Colonic mucosa (tissue), 4 donors: ENCODE results near the gene APPL2. TPM values are rescaled to one million over a fixed set of nuclear protein-coding genes. Genes with fewer than 3 reads are reported as not detected.

Experiments
- DNase-seq: peaks from one replicate; pipeline ENCODE4 v3.0.0-alpha.2; 2020
- H3K27ac ChIP-seq: fragments of 200-600 bp; one replicate; pipeline ENCODE4 v1.8.0; 2021
- H3K27me3 ChIP-seq: fragments of 200-600 bp; one replicate; pipeline ENCODE4 v1.8.0; 2021
- H3K36me3 ChIP-seq: fragments of 200-600 bp; one replicate; pipeline ENCODE4 v1.8.0; 2021
- H3K4me1 ChIP-seq: fragments of 200-600 bp; one replicate; pipeline ENCODE4 v1.8.0; 2021; ENCODE audit warnings: mild to moderate bottlenecking
- H3K4me3 ChIP-seq: fragments of 200-600 bp; one replicate; pipeline ENCODE4 v1.8.0; 2021
- H3K9ac ChIP-seq, 2 donors: one replicate each; pipeline ENCODE4 v1.7.0; 2013; ENCODE audit warnings: control low read depth in 2 of 2, low read depth in 2 of 2, low read length in 2 of 2
- H3K9me3 ChIP-seq: fragments of 200-600 bp; one replicate; pipeline ENCODE4 v1.8.0; 2021
- intact Hi-C: fragments of 100-400 bp; cut with DNase I; formaldehyde crosslinking; loops from one replicate; pipeline ENCODE4 v1.14.1; 2022
- total RNA-seq, 2 donors: library from RNA; stranded (reverse); fragmentation: NEBNext Ultra II Directional in 1 of 2; extraction: Animal tissue kit (Norgen Biotek cat#: 25700) in 1 of 2; gene quantifications; one replicate each; pipeline ENCODE4 v1.2.1, GENCODE V29; 2021
- TF ChIP-seq, protein P1 (sequence below): fragments of 200-600 bp; IDR thresholded peaks from one replicate; pipeline ENCODE4 v1.8.0; 2022; ENCODE audit warnings: antibody characterized with exemption, mild to moderate bottlenecking
- donor health status: healthy.
- donor health status: DM: no; HTN: no; CAD: no.
- donor health status: DM: no; HTN: no; CAD: no.

APPL2 gene
- total RNA-seq, 2 donors from 2014 or later = 70.8 to 86.0 TPM

DNA sequence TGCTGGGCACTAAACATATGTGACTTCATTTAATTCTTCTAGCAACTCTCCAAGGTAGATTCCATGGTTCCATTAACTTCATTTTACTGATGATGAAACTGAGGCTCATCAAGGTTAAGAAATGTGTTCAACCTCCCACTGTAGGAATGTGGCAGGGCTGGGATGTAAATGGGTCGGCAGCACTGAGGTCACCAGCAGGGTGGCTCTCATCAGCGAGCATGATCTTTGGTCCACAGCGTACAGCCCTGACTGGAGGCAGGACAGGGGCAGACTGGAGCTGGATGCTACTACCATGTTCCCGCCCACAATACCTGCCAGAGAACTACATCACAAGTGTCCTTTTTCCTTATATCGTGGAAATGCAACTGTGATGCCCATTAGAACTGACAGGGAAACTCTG lies 4.6 kb downstream of the APPL2 start:
- H3K27me3 ChIP-seq = no peaks in the 10 kb centered on the region
- H3K4me3 ChIP-seq = no peak overlapping the region
- peak; percentile 44 for DNase-seq
- no peak overlapping the region for H3K9ac ChIP-seq
- TF ChIP-seq, protein P1, sequence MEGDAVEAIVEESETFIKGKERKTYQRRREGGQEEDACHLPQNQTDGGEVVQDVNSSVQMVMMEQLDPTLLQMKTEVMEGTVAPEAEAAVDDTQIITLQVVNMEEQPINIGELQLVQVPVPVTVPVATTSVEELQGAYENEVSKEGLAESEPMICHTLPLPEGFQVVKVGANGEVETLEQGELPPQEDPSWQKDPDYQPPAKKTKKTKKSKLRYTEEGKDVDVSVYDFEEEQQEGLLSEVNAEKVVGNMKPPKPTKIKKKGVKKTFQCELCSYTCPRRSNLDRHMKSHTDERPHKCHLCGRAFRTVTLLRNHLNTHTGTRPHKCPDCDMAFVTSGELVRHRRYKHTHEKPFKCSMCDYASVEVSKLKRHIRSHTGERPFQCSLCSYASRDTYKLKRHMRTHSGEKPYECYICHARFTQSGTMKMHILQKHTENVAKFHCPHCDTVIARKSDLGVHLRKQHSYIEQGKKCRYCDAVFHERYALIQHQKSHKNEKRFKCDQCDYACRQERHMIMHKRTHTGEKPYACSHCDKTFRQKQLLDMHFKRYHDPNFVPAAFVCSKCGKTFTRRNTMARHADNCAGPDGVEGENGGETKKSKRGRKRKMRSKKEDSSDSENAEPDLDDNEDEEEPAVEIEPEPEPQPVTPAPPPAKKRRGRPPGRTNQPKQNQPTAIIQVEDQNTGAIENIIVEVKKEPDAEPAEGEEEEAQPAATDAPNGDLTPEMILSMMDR = no peak
- intact Hi-C loops = no loop called here
- H3K36me3 ChIP-seq = no peaks in the 10 kb centered on the region
- no peaks in the 10 kb centered on the region for H3K9me3 ChIP-seq
- no peak overlapping the region for H3K27ac ChIP-seq
- peaks cover 13% of the 10 kb centered on the region for H3K4me1 ChIP-seq

DNA sequence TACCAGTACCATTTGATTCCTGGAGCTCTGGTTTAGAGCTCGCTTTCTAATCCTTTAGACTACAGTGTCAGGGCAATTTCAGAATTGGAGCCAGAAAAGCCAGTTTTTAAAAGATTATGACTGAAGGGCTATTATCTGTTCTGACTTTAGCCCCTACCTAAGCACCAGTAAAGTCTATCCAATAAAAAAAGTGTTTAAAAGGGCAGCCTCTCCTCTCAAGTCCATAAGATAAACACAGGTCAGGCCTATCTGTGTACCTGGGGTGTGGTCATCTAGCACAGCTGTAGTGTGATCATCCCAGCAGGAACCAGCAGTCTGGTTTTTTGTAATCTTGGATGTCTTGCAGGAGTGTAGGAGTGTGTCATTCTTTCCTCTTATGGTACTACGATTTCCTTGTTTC lies 6.6 kb downstream of the APPL2 start:
- TF ChIP-seq, protein P1 = no peak
- Histone ChIP-seq H3K27ac (peak overlapping the region; percentile 60), H3K9me3 (no peaks in the 10 kb centered on the region), H3K4me3 (no peak overlapping the region), H3K9ac (no peak overlapping the region), H3K27me3 (no peaks in the 10 kb centered on the region), H3K36me3 (no peaks in the 10 kb centered on the region), H3K4me1 (peaks cover 13% of the 10 kb centered on the region)
- intact Hi-C loops = no loop called here
- peak; percentile 53 for DNase-seq

DNA sequence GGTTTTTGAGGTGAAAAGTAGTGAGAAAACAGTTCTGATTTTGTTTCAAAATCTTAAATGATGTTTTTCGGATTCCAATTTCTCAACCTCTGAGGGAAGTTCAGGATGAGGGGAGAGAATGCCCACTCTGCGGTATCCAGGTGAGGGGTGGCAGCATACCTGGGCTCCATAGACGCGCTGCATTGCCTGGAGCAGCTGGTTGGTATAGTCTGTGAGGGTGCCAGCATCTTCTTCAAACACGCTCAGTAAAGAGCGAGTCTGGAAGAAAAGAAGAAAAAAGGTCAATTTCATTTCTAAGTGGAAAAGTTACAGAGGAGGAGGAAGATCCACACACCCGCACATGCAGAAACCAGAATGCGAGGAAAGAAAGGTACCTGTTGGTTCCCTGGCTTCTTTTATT lies 7.0 kb downstream of the APPL2 start:
- intact Hi-C loops = no loop called here
- TF ChIP-seq, protein P1 = no peak
- no peaks in the 10 kb centered on the region for H3K27me3 ChIP-seq
- H3K36me3 ChIP-seq = no peaks in the 10 kb centered on the region
- no peak overlapping the region for H3K9ac ChIP-seq
- DNase-seq = no peak
- H3K4me1 ChIP-seq = peaks cover 13% of the 10 kb centered on the region
- peak overlapping the region; percentile 60 for H3K27ac ChIP-seq
- no peaks in the 10 kb centered on the region for H3K9me3 ChIP-seq
- no peak overlapping the region for H3K4me3 ChIP-seq

DNA sequence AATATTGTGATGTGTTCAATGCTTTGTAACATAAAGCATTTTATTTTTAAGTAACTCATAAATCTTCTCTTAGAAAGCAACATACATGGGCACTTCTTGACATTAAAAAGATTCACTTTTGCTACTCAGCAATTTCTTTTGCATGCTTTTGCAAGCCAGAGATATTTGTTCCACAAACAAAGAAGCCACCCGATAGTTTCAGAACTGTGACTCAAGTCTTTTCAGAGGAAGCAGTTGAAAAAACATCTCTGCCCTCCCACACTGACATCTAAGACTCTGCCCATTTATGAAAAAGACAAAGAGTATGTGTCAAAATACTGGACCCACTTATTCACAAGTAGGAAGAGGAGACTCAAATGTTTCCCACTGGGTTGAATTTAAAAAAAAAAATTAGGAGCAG lies 7.5 kb downstream of the APPL2 start:
- Histone ChIP-seq H3K27me3 (no peaks in the 10 kb centered on the region), H3K9ac (no peak overlapping the region), H3K27ac (peak overlapping the region; percentile 60), H3K4me3 (no peak overlapping the region), H3K9me3 (no peaks in the 10 kb centered on the region), H3K36me3 (no peaks in the 10 kb centered on the region), H3K4me1 (peaks cover 10% of the 10 kb centered on the region)
- intact Hi-C loops = no loop called here
- DNase-seq = no peak
- TF ChIP-seq, protein P1 = no peak

DNA sequence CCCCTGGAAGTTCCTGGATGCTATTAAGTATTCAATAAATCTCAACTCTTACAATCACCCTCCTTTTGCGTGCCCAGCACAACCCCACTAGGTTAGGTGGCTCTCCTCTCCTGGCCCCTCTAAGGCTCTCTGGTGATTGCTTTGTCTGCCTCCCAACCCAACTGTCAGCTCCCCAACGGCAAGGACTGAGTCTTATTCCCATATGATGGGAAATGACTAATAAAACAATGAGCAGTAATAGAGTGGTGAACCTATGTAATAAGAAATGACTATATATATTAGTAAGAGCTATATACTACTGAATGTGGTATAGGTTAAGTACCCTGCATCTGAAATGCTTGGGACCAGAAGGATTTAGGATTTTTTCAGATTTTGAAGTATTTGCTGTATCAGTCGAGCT lies 8.1 kb downstream of the APPL2 start:
- TF ChIP-seq, protein P1 = no peak
- intact Hi-C loops = no loop called here
- H3K4me3 ChIP-seq = no peak overlapping the region
- H3K9ac ChIP-seq = no peak overlapping the region
- H3K27me3 ChIP-seq = no peaks in the 10 kb centered on the region
- H3K4me1 ChIP-seq = peaks cover 8% of the 10 kb centered on the region
- no peak overlapping the region for H3K27ac ChIP-seq
- H3K36me3 ChIP-seq = no peaks in the 10 kb centered on the region
- DNase-seq = no peak
- no peaks in the 10 kb centered on the region for H3K9me3 ChIP-seq

DNA sequence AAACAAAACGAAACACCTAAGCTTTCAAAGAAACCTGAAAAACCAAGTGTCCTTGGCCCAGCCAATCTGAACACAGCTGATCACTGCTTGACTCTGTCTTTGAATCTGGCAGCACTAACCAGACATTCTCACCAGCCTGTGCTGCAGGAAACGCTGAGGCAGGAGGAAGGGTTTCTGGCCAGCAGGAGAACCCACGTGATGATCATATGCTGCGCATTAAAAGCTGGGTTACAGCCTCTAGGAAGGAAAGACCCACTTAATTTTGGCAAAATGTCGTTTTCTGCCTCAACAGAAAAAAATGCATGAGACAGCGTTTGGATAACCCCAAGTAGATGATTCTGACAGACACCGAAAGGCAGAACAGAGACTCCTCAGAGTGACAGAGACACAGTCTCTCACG lies 9.8 kb downstream of the APPL2 start:
- H3K9ac ChIP-seq = no peak overlapping the region
- H3K4me1 ChIP-seq = peaks cover 5% of the 10 kb centered on the region
- H3K4me3 ChIP-seq = no peak overlapping the region
- peak; percentile 56 for DNase-seq
- no peaks in the 10 kb centered on the region for H3K9me3 ChIP-seq
- peak overlapping the region; percentile 51 for H3K27ac ChIP-seq
- no peaks in the 10 kb centered on the region for H3K27me3 ChIP-seq
- intact Hi-C loops = no loop called here
- no peaks in the 10 kb centered on the region for H3K36me3 ChIP-seq
- TF ChIP-seq, protein P1 = no peak
